ENCODE data around the gene LALBA. TPM values are rescaled to one million over a fixed set of nuclear protein-coding genes. Genes with fewer than 3 reads are reported as not detected.

The LALBA gene
- not detected for total RNA-seq

DNA sequence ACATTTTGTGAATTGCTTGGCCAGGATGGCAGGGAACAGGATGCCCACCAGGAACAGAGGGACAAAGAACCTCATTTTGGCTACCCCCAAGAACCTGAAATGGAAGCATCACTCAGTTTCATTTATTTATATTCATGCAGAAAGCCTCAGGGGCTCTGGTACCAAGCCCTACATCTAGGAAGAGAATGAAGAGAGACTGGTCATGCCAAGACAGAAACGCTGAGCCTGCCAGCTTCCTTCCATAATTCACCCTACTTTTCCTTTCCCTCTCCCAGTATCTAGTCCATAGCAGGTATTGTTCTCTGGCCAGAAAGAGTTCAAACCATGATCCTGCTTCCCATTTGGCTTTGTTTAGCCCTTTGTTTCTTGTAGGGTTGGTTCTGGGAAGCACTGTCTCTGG lies at the start of gene LALBA:
Gene LALBA (minus strand): TSS at position 101 of the 400 bp plus-strand sequence. CDS start 26 bp downstream, at position 75.

GRCh38 chr12:48525332-48525731 lies 44.5 kb downstream of the LALBA start, which contains the start of gene OR8S1:
Gene OR8S1, plus strand, starts transcription at chr12:48525632. Its CDS starts 0 bp downstream, at chr12:48525632.

Other genes with a start within 250 kb of the LALBA start
- gene ZNF641, start 219.1 kb downstream of the LALBA start, total RNA-seq = 10 to 100 TPM; 10.3 TPM
- not detected for gene ANP32D, start 97.5 kb downstream of the LALBA start, total RNA-seq
- not detected for gene C12orf54, start 87.5 kb downstream of the LALBA start, total RNA-seq
- gene OR8S1, start 44.4 kb downstream of the LALBA start, total RNA-seq = not detected
- gene KANSL2, start 112.2 kb upstream of the LALBA start, total RNA-seq = 10 to 100 TPM; 50.9 to 64.3 TPM
- 10 to 100 TPM; 29.3 to 49.0 TPM for gene CCNT1, start 146.7 kb upstream of the LALBA start, total RNA-seq
- gene ADCY6, start 219.0 kb upstream of the LALBA start, total RNA-seq = 10 to 100 TPM; 24.6 to 28.2 TPM
- gene CACNB3, start 248.4 kb upstream of the LALBA start, total RNA-seq = 10 to 100 TPM in 1 of 2 donors, 1 to 10 TPM in 1; 5.5 to 11.0 TPM